Skin of body (tissue), 2 donors: ENCODE measurements around the gene NR5A2. TPM values are rescaled to one million over a fixed set of nuclear protein-coding genes. Genes with fewer than 3 reads are reported as not detected.
"Not testable (repeated sequence)": the region's sequence is repeated elsewhere in the genome, so short reads cannot be mapped to it uniquely, and the experiment has no call there.

Experiments
- DNase-seq: peaks from one replicate; lab custom pipeline; 2025; lab: John Stamatoyannopoulos, UW
- total RNA-seq: library from RNA; depleted of rRNA; stranded (reverse); fragments of >200 nt; gene quantifications from one replicate; pipeline ENCODE4 v1.2.3, GENCODE V29; 2014

The NR5A2 gene
- total RNA-seq, 1 donor from 2014 or later: 5.9 TPM

DNA sequence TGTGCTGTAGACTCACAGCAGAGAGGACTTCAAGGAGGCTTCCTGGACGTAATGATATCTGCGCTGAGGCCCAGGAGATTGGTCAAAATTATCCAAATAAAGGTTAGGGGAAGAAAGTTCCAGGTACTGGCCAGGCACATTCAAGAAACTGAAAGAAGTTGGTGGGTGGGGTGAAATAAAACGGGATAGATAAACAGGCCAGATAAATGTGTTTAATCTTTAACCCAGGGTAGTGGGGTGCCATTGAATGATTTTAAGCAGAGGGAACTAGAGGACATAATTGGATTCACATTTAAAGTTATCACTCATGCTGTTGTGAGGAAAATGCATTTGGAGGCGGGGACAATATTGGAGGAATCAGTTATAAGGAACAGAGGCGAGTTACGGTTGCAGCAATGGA lies 134.7 kb downstream of the NR5A2 start:
- DNase-seq: no peak

DNA sequence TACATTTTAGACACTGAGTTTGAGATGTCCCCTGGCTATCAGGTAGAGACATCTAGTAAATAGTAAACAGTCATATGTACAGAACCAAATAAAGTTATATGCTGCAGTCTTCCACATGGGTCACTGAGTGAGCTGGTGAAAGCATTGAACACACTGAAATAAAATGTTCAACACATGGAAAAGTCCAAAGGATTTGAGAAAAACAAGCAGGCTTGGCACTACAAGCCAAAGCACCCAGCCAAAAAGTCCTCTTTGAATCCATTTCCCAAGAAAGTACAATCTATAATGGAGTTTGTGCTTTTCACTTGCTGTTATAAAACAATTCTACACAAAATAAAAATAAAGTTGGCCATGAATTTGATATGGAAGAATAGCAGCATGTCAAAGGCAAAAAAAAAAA lies 135.4 kb downstream of the NR5A2 start:
- DNase-seq: no peak

DNA sequence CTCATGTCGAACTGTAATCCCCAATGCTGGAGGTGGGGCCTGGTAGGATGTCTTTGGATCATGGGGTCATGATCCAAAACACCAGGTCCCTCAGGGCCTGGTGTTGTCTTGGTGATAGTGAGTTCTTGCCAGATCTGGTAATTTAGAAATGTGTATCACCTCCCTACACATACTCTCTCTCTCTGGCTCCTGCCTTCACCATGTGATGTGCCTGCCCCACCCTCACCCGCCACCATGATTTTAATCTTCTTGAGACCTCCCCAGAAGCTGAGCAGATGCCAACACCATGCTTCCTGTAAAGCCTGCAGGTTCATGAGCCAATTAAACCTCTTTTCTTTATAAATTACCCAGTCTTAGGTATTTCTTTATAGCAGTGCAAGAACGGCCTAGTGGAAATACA lies 136.4 kb downstream of the NR5A2 start:
- DNase-seq: no peak

DNA sequence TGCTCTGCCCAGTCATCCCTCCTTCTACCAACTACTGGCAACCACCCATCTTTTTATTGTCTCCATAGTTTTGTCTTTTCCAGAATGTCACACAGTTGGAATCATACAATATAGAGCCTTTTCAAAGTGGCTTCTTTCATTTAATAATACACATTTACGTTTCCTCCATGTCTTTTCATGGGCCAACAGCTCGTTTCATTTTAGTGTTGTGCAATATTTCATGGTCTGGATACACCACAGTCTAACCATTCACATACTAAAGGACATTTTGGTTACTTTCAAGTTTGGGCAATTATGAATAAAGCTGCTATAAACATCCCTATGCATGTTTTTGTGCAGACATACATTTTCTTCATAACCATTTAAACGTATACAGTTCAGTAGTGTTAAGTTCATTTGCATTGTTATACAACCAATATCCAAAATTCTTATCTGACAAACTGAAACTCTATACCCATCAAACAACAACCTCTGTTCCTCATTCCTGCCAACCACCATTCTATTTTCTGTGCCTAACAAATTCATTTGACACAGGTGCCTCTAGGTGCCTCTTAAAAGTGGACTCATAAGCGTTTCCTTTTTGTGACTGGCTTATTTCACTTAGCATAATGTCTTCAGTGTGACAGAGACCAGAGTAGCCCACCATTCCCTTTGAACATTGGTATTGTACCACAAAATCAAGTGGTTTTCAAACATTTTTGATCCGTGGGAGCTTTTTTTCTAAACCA lies 138.1 kb downstream of the NR5A2 start:
- DNase-seq: no peak

DNA sequence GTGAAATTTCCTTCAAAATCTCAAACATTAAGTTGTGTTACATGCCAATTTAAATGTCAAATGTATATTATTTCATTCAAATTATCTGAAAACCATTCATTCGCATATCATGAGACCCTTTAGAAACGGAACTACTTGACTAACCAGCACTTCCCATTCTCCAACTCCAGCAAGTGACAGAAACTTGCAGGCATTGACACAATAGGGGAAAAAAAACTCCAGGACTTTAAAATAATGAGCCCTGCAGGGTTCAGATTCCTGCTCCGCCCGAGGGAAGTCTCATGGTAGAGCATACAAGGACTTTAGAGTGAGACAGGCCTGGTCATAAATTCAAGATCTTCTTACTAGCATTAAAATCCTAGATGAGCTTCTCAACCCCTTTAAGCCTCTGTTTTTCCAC lies 138.9 kb downstream of the NR5A2 start:
- no peak for DNase-seq

DNA sequence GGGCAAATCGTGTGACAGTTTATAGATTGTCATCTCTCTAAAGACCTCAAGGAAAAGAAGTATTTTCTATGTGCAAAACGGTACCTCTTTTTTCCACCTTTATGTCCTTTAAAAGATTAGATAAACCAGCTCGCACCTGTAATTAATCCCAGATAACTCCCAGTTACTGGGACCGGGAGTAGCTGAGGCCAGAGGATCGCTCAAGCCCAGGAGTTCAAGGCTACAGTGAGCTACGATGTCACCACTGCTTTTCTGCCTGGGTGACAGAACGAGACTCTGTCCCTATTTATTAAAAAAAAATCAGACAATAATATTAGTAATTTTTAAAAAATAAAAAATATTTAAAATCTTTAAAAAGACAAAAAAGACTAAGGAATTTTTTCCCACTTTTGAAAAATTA lies 141.4 kb downstream of the NR5A2 start:
- no peak for DNase-seq

DNA sequence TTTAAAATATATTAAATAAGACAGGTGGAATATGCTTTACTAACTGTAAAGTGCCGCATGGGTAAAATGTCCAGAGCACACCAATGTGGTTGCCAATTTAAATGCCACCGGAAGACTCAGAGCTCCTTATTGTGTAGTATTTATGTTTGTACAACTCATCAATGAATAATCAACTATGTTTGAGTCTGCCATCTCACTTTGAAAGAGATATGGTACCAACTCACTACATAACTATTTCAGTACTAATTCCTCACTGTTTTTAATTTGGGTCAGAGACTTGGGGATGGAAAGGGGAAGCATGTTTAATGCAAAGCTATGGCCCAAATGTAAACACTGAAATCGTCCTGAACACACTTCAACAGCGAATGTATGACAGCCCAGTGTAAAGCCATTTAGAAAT lies 144.8 kb downstream of the NR5A2 start:
- DNase-seq: no peak

DNA sequence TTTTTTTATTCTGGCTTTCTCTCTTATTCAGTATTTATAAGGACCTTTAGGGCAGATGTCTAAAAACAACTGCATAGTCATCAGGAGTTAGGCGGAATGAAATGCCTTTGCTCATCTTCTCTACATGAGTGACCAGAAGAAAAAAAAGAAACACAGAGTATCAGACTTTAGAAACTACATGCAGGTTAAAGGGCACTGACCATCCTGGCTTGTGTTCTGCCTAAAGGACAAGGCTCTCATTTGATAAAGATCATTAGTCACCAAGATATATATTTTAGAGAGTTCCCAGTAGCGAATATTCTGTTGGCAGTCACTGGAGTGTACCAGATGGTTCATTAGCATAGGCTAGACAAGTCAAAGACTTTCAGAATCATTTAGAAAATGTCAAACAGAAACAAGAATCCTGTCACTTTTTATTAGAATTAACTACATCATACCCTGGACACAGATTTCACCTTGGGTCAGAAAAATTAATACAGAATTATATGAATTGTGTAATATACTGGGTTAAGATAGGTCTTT lies 145.6 kb downstream of the NR5A2 start:
- DNase-seq: no peak

DNA sequence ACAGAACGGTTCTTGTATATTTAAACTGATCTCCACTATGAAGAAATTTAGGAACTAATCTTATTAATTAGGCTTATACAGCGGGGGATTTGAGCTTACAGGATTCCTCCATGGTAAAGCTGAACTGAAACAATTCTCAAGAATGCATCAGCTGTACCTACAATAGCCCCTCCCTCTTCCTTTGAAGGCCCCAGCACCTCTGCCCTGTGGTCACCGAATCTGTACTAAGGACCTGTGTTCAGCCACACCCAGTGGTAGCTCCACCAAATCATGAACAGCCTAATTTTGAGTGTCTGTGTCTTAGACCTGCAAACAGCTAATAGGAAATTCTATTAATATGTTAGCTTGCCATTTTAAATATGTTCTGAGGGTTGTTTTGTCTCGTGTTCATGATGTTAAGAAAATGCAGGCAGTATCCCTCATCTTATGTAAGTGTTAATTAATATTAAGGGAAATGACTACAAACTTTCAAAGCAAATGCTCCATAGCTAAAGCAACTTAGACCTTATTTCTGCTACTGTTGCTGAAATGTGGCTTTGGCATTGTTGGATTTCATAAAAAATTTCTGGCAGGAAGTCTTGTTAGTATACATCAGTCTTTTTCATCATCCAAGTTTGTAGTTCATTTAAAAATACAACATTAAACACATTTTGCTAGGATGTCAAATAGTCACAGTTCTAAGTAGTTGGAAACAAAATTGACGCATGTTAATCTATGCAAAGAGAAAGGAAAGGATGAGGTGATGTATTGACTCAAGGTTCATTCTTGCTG lies 147.2 kb downstream of the NR5A2 start:
- no peak for DNase-seq

DNA sequence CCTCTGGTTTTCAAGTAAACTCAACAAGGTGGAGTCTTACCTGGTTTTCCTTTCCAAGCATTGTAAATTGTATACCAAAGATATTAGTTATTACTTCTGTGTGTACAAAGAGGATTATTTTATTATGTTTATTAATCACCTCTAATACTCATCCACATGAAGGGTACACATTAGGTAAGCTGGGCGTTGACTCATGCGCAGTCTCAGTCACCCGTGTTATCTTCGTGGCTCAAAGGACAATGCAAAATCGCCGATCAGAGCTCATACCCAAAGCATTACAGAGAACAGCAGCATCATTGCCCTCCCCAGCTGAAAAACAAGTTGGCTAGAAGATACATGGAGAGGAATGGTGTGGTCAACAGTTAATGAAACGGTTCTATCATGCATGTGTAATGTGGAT lies 148.7 kb downstream of the NR5A2 start:
- DNase-seq: no peak

DNA sequence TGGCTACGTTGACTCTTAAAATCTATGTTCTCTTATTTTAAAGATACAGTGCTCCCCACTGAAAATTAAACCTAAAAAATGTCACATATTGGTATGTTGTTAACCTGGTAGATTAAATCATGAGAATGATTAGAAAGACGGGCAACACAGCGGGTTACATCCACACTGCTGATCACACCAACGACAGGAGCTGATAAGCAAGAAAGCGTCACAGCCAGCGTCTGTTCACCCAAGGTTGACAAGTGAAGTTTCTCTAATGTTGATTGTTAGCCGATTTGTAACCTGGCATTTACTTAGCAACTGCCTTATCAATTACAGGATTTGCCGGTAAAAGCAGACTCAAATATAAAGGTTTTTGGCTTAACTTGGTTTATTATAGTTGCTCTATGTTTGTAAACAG lies 149.3 kb downstream of the NR5A2 start:
- DNase-seq: no peak

DNA sequence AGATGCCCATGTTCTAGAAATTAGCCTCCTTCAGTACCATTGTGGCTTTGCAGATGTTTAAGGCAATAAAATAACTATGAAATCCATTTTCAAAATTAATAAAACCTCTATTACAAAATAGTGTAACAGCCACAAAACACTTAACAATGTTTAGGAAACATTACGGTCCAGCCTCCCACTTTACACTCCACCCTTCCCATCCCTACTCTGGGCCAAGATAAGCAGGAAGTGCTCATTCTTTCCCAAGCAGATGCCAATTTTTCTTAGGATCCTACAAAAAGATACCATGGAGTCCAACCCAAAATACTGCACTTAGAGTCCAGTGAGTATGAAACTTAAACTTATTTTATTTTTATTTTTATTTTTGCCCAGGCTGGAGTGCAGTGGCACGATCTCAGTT lies 150.8 kb downstream of the NR5A2 start:
- no peak for DNase-seq

DNA sequence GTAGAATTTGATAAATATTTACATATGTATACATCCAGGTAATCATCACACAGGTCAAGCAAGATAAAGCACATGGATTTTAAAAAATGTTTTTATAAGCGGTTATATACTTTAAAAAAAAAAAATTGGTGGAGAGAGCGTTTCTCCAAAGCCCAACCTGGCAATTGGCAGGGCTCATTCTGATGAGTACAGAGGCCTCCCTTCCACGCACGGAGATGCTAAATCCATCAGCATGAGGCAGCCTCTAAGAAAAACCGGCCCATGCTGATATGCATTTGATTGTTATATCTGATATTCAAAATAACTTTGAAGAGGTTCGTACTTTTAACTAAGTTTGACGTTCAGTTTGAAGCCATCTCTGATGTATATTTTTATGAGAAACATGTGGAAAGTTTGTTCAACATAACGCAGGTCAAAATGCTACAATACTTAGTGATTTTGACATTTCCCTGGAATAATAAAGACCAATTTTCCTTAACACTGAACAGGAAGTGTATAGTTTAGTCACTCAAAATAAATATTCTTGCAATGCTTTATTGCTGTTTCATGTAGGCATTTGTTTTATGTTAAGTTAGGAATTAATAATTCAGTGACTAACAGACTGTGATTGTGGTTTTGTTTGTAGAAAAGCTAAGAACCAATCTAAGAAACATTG lies 151.7 kb downstream of the NR5A2 start:
- DNase-seq: no peak

DNA sequence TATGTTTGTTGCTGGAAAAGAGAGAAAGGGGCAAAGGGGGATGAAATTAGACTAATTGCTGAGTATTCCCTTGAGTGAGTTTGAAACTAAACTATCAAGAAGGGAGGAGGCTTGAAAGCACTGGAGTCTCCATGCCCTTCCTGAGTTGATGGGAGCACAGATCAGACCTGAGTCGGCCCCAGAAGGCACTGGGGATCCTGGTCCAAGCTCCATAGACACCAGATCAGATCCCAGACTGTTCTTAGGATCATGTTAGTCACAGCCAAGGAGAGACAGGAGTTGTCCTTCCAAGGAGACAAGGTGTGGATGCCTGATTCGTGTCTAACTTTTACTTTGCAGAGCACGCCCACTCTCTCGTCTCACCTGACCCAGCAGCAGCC lies 152.3 kb downstream of the NR5A2 start:
- no peak for DNase-seq

DNA sequence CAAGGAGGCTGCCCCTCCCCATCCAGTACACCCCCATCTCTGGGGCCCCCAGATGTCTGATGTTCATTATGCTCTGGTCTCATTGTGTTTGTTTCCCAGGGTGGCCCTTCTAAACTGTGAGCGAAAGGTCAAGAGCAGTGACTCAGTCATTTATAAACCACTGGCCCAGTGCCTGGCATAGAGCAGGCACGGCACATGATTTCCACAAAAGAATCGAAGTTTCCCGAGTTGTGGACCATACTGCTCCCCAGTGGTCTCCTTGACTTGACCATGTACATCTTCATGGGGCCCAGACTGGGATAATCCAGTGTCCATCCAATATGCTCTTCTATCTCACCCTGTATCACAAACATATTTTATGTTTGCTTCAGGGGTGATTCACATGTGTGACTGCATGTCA lies 153.3 kb downstream of the NR5A2 start:
- DNase-seq: no peak

DNA sequence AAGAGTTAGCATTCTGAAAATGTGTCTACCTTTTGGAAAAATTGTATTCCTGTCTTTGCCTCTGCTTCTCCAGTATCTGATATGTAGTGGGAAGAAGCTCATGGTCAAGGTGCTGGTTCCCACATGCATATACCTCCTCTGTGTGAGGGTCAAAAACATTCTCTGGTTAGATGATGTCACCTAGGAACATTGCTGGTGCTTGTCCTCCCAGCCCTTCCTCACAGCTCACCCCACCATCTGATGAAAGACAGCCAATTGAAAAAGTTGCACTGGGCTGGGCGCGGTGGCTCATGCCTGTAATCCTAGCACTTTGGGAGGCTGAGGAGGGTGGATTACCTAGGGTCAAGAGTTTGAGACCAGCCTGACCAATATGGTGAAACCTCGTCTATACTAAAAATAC lies 154.4 kb downstream of the NR5A2 start:
- DNase-seq: no peak

DNA sequence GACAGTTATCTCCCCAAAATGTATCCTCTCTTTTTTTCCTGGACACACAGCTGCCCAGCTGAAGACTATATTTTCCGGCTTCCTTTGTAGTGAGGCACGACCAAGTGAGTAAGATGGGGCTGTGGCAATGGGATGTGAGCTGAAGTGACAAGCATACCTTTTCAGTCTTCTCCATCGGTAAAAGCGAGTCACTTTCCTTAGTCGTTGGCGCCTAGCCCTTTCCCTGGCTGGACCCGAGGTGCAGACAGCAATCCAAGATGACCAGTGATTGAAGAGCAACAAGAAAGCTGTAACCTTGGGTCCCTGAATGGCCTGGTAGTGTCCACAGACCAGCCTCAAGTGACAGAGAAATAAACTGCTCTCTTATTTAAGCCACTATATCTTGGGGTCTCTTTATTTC lies 155.2 kb downstream of the NR5A2 start:
- no peak for DNase-seq

DNA sequence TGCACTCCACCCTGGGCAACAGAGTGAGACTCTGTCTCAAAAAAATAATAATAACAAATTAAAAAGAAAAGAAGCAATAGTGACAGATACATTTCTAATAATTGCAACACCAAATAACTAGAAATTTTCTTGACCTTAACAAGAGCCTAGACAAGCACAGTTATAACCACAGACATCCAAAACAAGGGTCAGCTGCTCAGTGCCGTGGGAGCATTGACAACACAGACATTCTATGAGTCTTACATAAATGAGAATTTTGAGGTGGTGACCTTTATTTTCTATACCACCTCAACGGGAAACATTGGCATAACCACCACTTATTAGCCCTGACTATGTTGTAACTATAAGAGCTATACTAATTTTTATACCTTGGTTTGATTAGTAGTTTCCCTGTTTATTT lies 156.1 kb downstream of the NR5A2 start:
- DNase-seq: no peak

DNA sequence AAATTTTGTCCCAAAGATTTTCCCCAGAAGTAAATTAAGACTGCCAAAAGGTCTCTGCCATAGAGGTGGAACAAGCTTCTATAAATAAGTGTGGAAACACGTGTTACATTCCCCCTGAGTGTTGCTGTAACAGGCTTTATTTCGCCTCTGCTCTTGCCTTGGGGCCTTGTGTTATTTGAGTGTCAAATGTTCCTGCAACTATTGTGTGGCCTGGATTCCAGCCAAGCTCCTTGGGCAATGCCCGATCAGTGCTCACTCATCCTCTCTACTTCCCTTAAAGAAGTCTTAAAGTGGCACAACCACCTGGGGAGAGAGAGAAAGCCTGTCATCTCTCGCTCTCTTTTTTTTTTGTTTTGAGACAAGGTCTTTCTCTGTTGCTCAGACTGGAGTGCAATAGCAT lies 156.7 kb downstream of the NR5A2 start:
- no peak for DNase-seq

DNA sequence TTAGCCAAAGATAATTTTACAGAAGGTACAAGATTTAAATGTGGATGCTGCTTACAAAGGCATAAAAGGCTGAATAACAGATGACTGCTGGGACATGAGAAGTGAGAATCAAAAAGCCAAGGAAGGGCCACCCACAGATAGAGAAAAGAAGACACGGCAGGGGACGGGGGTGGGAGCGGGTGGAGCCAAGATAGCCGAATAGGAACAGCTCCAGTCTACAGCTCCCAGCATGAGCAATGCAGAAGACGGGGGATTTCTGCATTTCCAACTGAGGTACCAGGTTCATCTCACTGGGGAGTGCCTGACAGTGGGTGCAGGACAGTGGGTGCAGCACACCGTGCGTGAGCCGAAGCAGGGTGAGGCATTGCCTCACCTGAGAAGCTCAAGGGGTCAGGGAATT lies 157.7 kb downstream of the NR5A2 start:
- not testable (repeated sequence) for DNase-seq

DNA sequence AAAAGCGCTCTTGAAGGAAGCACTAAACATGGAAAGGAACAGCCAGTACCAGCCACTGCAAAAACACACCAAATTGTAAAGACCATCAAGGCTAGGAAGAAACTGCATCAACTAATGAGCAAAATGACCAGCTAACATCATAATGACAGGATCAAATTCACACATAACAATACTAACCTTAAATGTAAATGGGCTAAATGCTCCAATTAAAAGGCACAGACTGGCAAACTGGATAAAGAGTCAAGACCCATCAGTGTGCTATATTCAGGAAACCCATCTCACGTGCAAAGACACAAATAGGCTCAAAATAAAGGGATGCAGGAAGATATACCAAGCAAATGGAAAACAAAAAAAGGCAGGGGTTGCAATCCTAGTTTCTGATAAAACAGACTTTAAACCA lies 159.8 kb downstream of the NR5A2 start:
- DNase-seq: not testable (repeated sequence)

DNA sequence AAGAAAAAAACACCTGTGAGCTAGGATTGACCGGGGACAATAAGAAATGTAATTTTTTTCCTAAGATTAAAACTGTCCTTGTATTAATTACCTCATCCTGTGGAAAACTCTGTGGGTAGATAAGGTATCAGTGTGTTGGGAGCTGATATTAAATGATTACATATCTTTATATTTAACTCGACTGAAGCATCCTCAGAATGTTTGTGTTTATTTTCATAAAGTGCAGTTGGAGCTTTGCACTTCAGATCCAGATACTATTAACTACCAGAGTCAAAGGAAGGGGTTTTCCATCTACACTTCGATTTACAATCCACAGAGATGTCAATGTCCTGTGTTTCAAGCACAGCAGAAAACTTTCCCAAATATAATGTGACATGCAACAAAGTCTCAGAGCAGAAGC lies 164.5 kb downstream of the NR5A2 start:
- no peak for DNase-seq

DNA sequence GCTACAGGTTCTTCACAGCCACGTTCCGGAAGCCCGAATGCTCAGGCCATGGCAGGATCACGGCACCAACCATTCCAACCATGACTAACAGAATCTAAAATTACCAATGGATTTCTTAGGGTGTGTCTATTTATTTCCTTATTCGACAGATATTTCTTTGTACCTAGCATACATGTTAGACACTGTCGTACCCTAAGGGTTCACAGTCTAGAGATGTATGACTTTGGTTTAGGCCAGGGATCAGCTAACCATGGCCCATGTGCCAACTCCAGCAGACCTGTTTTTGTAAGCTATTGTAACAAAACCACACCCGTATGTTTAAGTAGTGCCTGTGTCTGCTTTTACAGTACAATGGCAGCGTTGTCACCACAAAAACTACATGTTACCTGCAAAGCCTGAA lies 167.0 kb downstream of the NR5A2 start:
- DNase-seq: no peak
